ENCODE data around the gene AP1G1. TPM values are rescaled to one million over a fixed set of nuclear protein-coding genes. Genes with fewer than 3 reads are reported as not detected.

AP1G1 gene
- total RNA-seq, 1 experiment from 2014 or later = 63.8 TPM

- Histone ChIP-seq H3K27me3 (ENCODE audit: control insufficient read depth, insufficient read depth, low read length) (no peaks in the 10 kb centered on the region), H3K4me1 (ENCODE audit: control insufficient read depth, insufficient read depth, low read length) (no peaks in the 10 kb centered on the region; the same call in none of the 2 replicates), H3K9me3 (ENCODE audit: control insufficient read depth, insufficient read depth, low read depth, low read length) (no peaks in the 10 kb centered on the region), H3K27ac (ENCODE audit: low read length) (no peak overlapping the region), H3K4me3 (ENCODE audit: low read depth in 2 of 2, low read length in 2 of 2) (no peak overlapping the region), H3K36me3 (ENCODE audit: control insufficient read depth, insufficient read depth, low read length) (peaks cover 2% of the 10 kb centered on the region)
- BruUV-seq (replicated peaks) = no TSS peak
- no peak for TF ChIP-seq REST (IDR thresholded peaks at IDR 0.05; ENCODE audit: insufficient read depth in 1 of 2, low read depth in 2 of 2, low read length in 1 of 2)
- no peak for TF ChIP-seq SIN3A (IDR thresholded peaks at IDR 0.05; ENCODE audit: borderline replicate concordance, insufficient read depth, low read depth, low read length)
- TF ChIP-seq TCF7L2 (IDR thresholded peaks at IDR 0.05; ENCODE audit: low read depth, low read length) = no peak
- no peak for TF ChIP-seq CTCF (IDR thresholded peaks at IDR 0.05)
- TF ChIP-seq POLR2AphosphoS5 (IDR thresholded peaks at IDR 0.05; ENCODE audit: low read depth, low read length) = no peak
- ChIA-PET POLR2A (interaction anchor here (0.6 kb wide), 2 partner anchors 51 to 896 kb away, joined by 3 to 6 read pairs; no protein-coding TSS in a partner anchor), CTCF (no interaction called here)
- in situ Hi-C loops (cut with HindIII; ENCODE audit: low pct_unique_long_range_greater_than_20kb, low sequenced_read_pairs) = no loop called here
- intact Hi-C loops (cut with micrococcal nuclease; ENCODE audit: unreplicated experiment) = no loop called here
- DNase-seq (ENCODE audit: low read depth, low spot score) = no peak
- no peak for ATAC-seq
Measured at GRCh38 chr16:71851746-71852145, 43.1 kb upstream of the AP1G1 start.

GRCh38 chr16:71848622-71849021 lies 40.0 kb upstream of the AP1G1 start:
- Histone ChIP-seq H3K27ac (ENCODE audit: low read length) (no peak overlapping the region), H3K4me1 (ENCODE audit: control insufficient read depth, insufficient read depth, low read length) (no peaks in the 10 kb centered on the region; the same call in none of the 2 replicates), H3K4me3 (ENCODE audit: low read depth in 2 of 2, low read length in 2 of 2) (no peak overlapping the region), H3K9me3 (ENCODE audit: control insufficient read depth, insufficient read depth, low read depth, low read length) (no peaks in the 10 kb centered on the region), H3K36me3 (ENCODE audit: control insufficient read depth, insufficient read depth, low read length) (peaks cover 5% of the 10 kb centered on the region), H3K27me3 (ENCODE audit: control insufficient read depth, insufficient read depth, low read length) (no peaks in the 10 kb centered on the region)
- ChIA-PET POLR2A (interaction anchor here (0.7 kb wide), 1 partner anchor 39 kb away, joined by 9 read pairs; no protein-coding TSS in a partner anchor), CTCF (no interaction called here)
- TF ChIP-seq CTCF (IDR thresholded peaks at IDR 0.05) (no peak), TCF7L2 (IDR thresholded peaks at IDR 0.05; ENCODE audit: low read depth, low read length) (no peak), SIN3A (IDR thresholded peaks at IDR 0.05; ENCODE audit: borderline replicate concordance, insufficient read depth, low read depth, low read length) (no peak)
- ATAC-seq = no peak
- in situ Hi-C loops (cut with HindIII; ENCODE audit: low pct_unique_long_range_greater_than_20kb, low sequenced_read_pairs) (no loop called here), intact Hi-C loops (cut with micrococcal nuclease; ENCODE audit: unreplicated experiment) (no loop called here)
- BruUV-seq (replicated peaks) = no TSS peak
- no peak for DNase-seq (ENCODE audit: low read depth, low spot score)
